Measurements from ENCODE around the gene NOVA2. TPM values are rescaled to one million over a fixed set of nuclear protein-coding genes. Genes with fewer than 3 reads are reported as not detected.

The NOVA2 gene
- total and polyA plus RNA-seq, 5 donors, result 3.3 to 5.4 (median 3.9) TPM

GRCh38 chr19:46016426-46017094, 42.9 kb upstream of the NOVA2 start:
- Histone ChIP-seq H3K27ac (ENCODE audit: low read length) (no peak overlapping the region), H3K4me1 (ENCODE audit: control insufficient read depth, insufficient read depth, low read length) (peaks cover 4% of the 10 kb centered on the region), H3K4me3 (ENCODE audit: low read length) (peak overlapping the region; percentile 94), H3K27me3 (ENCODE audit: control insufficient read depth, insufficient read depth) (no peaks in the 10 kb centered on the region), H3K9me3 (ENCODE audit: control insufficient read depth, low read length) (no peaks in the 10 kb centered on the region)
- intact Hi-C loops (cut with DNase I), result no loop called here
- ATAC-seq, result peak; percentile 81 to 83
- under 1% methylated on average over 48 of the region's 48 CpGs for WGBS
- peak; percentile 80 to 92 (median 91) for DNase-seq

- Histone ChIP-seq H3K27ac (ENCODE audit: low read length) (no peak overlapping the region), H3K9me3 (ENCODE audit: control insufficient read depth, low read length) (no peaks in the 10 kb centered on the region), H3K4me1 (ENCODE audit: control insufficient read depth, insufficient read depth, low read length) (peaks cover 4% of the 10 kb centered on the region), H3K27me3 (ENCODE audit: control insufficient read depth, insufficient read depth) (no peaks in the 10 kb centered on the region), H3K4me3 (ENCODE audit: low read length) (peak overlapping the region; percentile 94)
- WGBS, result 4% methylated on average over 63 of the region's 63 CpGs
- ATAC-seq, result peak; percentile 17 to 20
- DNase-seq, result peak in 1 of 3 donors; percentile 60
- intact Hi-C loops (cut with DNase I), result no loop called here
Measured at GRCh38 chr19:46015687-46016425, 42.2 kb upstream of the NOVA2 start.

- Histone ChIP-seq H3K27me3 (ENCODE audit: control insufficient read depth, insufficient read depth) (no peaks in the 10 kb centered on the region), H3K4me1 (ENCODE audit: control insufficient read depth, insufficient read depth, low read length) (peaks cover 4% of the 10 kb centered on the region), H3K9me3 (ENCODE audit: control insufficient read depth, low read length) (no peaks in the 10 kb centered on the region), H3K4me3 (ENCODE audit: low read length) (peak overlapping the region; percentile 94), H3K27ac (ENCODE audit: low read length) (no peak overlapping the region)
- ATAC-seq (peak; percentile 64 to 70), DNase-seq (peak; percentile 65 to 86 (median 83))
- 6% methylated on average over 74 of the region's 74 CpGs for WGBS
- intact Hi-C loops (cut with DNase I), result no loop called here
Measured at GRCh38 chr19:46014941-46015686, 41.4 kb upstream of the NOVA2 start.

- ATAC-seq (no peak), DNase-seq (no peak)
- H3K4me3 ChIP-seq (ENCODE audit: low read length), result no peak overlapping the region
- no peaks in the 10 kb centered on the region for H3K9me3 ChIP-seq (ENCODE audit: control insufficient read depth, low read length)
- intact Hi-C loops (cut with DNase I), result no loop called here
- no peak overlapping the region for H3K27ac ChIP-seq (ENCODE audit: low read length)
- peaks cover 4% of the 10 kb centered on the region for H3K4me1 ChIP-seq (ENCODE audit: control insufficient read depth, insufficient read depth, low read length)
- 51% methylated on average over 8 of the region's 8 CpGs for WGBS
- H3K27me3 ChIP-seq (ENCODE audit: control insufficient read depth, insufficient read depth), result no peaks in the 10 kb centered on the region
Measured at GRCh38 chr19:46014534-46014933, 40.9 kb upstream of the NOVA2 start.

- intact Hi-C loops (cut with DNase I), result no loop called here
- Histone ChIP-seq H3K27ac (ENCODE audit: low read length) (no peak overlapping the region), H3K4me1 (ENCODE audit: control insufficient read depth, insufficient read depth, low read length) (peaks cover 1% of the 10 kb centered on the region), H3K4me3 (ENCODE audit: low read length) (no peak overlapping the region), H3K9me3 (ENCODE audit: control insufficient read depth, low read length) (no peaks in the 10 kb centered on the region), H3K27me3 (ENCODE audit: control insufficient read depth, insufficient read depth) (no peaks in the 10 kb centered on the region)
- peak; percentile 69 to 82 for ATAC-seq
- 62% methylated on average over 28 of the region's 28 CpGs for WGBS
- DNase-seq, result peak; percentile 59 to 80 (median 78)
Measured at GRCh38 chr19:46009530-46010510, 36.2 kb upstream of the NOVA2 start.

GRCh38 chr19:46006411-46006810, 32.7 kb upstream of the NOVA2 start:
- Histone ChIP-seq H3K27ac (ENCODE audit: low read length) (no peak overlapping the region), H3K9me3 (ENCODE audit: control insufficient read depth, low read length) (no peaks in the 10 kb centered on the region), H3K4me3 (ENCODE audit: low read length) (no peak overlapping the region), H3K27me3 (ENCODE audit: control insufficient read depth, insufficient read depth) (no peaks in the 10 kb centered on the region), H3K4me1 (ENCODE audit: control insufficient read depth, insufficient read depth, low read length) (no peaks in the 10 kb centered on the region)
- 95% methylated on average over 13 of the region's 13 CpGs for WGBS
- DNase-seq (no peak), ATAC-seq (no peak)
- intact Hi-C loops (cut with DNase I), result no loop called here

- WGBS, result 95% methylated on average over 15 of the region's 15 CpGs
- no peak for DNase-seq
- Histone ChIP-seq H3K27ac (ENCODE audit: low read length) (no peak overlapping the region), H3K27me3 (ENCODE audit: control insufficient read depth, insufficient read depth) (no peaks in the 10 kb centered on the region), H3K4me1 (ENCODE audit: control insufficient read depth, insufficient read depth, low read length) (peaks cover 2% of the 10 kb centered on the region), H3K9me3 (ENCODE audit: control insufficient read depth, low read length) (no peaks in the 10 kb centered on the region), H3K4me3 (ENCODE audit: low read length) (no peak overlapping the region)
- no peak for ATAC-seq
- intact Hi-C loops (cut with DNase I), result no loop called here
Measured at GRCh38 chr19:46002678-46003275, 29.1 kb upstream of the NOVA2 start.

GRCh38 chr19:46000491-46001246, 27.0 kb upstream of the NOVA2 start:
- peak; percentile 52 to 74 (median 74) for DNase-seq
- ATAC-seq, result peak; percentile 41 to 63
- intact Hi-C loops (cut with DNase I), result no loop called here
- Histone ChIP-seq H3K27me3 (ENCODE audit: control insufficient read depth, insufficient read depth) (no peaks in the 10 kb centered on the region), H3K9me3 (ENCODE audit: control insufficient read depth, low read length) (no peaks in the 10 kb centered on the region), H3K4me1 (ENCODE audit: control insufficient read depth, insufficient read depth, low read length) (peaks cover 2% of the 10 kb centered on the region), H3K4me3 (ENCODE audit: low read length) (no peak overlapping the region), H3K27ac (ENCODE audit: low read length) (no peak overlapping the region)
- WGBS, result 6% methylated on average over 34 of the region's 34 CpGs

GRCh38 chr19:45999653-46000121, 26.0 kb upstream of the NOVA2 start:
- intact Hi-C loops (cut with DNase I), result loop anchor here in 1 of 4 donors (10.0 kb wide), 1 partner anchor 95 kb away; the partner anchor contains the start of gene MYPOP
- Histone ChIP-seq H3K4me1 (ENCODE audit: control insufficient read depth, insufficient read depth, low read length) (peaks cover 2% of the 10 kb centered on the region), H3K27ac (ENCODE audit: low read length) (no peak overlapping the region), H3K27me3 (ENCODE audit: control insufficient read depth, insufficient read depth) (no peaks in the 10 kb centered on the region), H3K4me3 (ENCODE audit: low read length) (no peak overlapping the region), H3K9me3 (ENCODE audit: control insufficient read depth, low read length) (no peaks in the 10 kb centered on the region)
- DNase-seq (peak in 1 of 3 donors; percentile 68), ATAC-seq (no peak)
- WGBS, result 17% methylated on average over 14 of the region's 14 CpGs
